ENCODE measurements around the gene SRSF12. TPM values are rescaled to one million over a fixed set of nuclear protein-coding genes. Genes with fewer than 3 reads are reported as not detected.
A peak's percentile ranks its signal among the peaks of the same experiment; 100 is the strongest.
"Not testable (repeated sequence)": the region's sequence is repeated elsewhere in the genome, so short reads cannot be mapped to it uniquely, and the experiment has no call there.

SRSF12 gene
- total RNA-seq, 1 donor from 2014 or later, result 4.3 TPM

DNA sequence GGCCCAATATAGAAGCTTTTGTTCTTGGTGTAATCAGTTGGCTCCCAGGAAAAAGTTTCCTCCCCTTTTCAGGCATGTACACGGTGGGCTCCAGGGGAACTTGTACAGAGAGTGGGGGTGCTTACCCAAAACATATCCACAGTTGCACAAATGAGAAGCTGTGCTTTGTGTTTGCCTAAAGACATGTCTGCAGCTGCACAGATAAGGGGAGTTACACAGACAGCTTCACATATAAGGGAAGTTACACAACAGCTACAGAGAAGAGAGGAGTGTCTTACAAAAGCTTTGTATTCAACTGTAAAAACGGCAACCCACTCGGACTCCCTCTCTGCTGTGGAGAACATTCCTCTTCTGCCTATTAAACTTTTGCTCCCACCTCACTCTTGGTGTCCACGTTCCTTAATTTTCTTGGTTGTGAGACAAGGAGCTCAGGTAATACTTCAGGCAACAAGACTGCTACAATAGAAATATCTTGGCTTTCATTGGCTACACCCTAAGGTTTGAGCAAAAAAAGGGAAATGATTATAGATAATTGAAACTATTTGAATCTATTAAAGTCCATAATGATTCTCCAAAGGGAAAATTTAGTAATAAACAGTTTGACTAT lies 44.8 kb downstream of the SRSF12 start:
- DNase-seq (ENCODE audit: low spot score), result peak; percentile 88

DNA sequence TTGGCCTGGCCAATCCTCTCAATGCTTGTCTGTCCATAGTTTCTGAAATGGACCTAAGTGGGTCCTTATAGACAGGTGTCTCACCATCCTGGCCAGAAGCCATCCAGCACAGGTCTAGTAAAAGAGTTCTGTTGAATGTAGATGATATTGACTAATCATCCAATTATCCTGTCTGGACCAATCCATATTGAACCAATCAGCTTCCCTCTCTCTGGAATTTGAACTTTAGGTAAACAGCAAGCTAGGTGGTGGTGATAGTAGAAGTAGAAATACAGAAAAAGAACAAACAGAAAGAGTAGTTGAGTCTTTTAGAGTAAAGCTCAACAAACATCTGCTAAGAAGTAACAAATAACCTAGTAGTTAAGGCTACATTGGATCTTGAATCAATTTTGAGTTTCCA lies 46.8 kb downstream of the SRSF12 start:
- DNase-seq (ENCODE audit: low spot score), result no peak

DNA sequence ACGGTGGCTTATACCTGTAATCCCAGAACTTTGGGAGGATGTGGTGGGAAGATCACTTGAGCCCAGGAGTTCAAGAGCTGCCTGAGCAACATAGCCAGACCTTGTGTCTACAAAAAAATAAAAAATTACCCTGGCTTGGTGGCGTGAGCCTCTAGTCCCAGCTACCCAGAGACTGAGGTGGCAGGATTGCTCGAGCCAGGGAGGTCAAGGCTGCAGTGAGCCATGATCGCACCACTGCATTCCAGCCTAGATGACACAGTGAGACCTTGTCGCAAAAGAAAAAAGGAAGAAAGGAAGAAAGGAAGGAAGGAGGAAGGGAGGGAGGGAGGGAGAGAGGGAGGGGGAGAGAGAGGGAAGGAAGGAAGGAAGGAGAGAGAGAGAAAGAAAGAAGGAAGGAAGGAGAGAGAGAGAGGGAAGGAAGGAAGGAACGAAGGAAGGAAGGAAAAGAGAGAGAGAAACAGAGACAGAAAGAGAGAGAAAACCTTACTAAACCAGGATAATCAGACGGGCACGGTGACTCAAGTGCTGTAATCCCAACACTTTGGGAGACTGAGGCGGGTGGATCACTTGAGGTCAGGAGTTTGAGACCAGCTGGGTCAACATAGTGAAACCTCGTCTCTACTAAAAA lies 48.2 kb downstream of the SRSF12 start:
- no peak for DNase-seq (ENCODE audit: low spot score)

GRCh38 chr6:89068695-89069094 lies 49.2 kb downstream of the SRSF12 start:
- DNase-seq (ENCODE audit: low spot score), result no peak

GRCh38 chr6:89067796-89068195 lies 50.1 kb downstream of the SRSF12 start:
- DNase-seq (ENCODE audit: low spot score), result peak; percentile 60

DNA sequence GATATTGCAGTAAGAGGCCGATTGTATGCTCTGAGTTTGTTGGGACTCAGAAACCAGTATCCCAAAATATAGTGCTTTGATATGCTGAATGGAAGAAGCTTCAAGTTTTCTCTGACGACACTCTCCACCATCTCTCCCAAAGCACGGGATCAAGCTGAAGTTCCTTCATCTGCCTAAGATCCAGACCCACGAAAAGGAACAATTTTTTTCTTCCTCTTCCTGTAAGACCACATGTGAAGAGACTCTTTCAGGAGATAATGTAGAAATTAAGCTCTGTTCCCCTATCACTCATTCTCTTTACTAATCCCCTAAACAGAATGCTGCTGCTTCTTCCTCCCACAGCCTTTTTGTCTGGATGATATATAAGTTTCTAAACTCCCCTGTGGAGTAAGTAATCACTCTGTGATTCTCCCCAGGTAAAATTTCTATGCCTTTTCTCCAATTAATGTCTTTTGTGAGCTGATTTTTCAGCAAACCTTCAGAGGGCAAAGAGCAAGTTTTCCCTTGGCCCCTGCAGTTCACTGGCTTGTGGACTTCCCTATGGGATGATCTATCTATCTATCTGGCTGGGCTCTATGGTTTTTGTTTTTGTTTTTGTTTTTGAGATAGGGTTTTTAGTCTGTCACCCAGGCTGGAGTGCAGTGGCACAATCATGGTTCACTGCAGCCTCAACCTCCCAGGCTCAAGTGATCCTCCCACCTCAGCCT lies 50.8 kb downstream of the SRSF12 start:
- DNase-seq (ENCODE audit: low spot score), result no peak

DNA sequence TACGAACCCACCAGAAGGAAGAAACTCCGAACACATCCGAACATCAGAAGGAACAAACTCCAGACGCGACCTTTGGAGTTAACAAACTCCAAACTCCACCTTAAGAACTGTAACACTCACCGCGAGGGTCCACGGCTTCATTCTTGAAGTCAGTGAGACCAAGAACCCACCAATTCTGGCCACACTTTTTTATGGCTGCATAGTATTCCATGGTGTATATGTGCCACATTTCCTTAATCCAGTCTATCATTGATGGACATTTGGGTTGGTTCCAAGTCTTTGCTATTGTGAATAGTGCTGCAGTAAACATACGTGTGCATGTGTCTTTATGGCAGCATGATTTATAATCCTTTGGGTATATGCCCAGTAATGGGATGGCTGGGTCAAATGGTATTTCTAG lies 51.8 kb downstream of the SRSF12 start:
- DNase-seq (ENCODE audit: low spot score), result not testable (repeated sequence)

DNA sequence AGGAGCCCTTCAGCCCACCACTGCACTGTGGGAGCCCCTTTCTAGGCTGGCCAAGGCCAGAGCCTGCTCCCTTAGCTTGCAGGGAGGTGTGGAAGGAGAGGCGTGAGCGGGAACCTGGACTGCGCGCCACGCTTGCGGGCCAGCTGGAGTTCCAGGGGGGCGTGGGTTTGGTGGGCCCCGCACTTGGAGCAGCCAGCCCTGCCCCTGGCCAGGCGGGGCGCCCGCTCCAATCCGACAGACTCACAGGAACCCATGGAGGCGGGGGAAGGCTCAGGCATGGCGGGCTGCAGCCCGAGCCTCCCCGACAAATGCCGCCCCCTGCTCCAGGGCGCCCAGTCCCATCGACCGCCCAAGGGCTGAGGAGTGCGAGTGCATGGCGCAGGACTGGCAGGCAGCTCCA lies 52.9 kb downstream of the SRSF12 start:
- not testable (repeated sequence) for DNase-seq (ENCODE audit: low spot score)

DNA sequence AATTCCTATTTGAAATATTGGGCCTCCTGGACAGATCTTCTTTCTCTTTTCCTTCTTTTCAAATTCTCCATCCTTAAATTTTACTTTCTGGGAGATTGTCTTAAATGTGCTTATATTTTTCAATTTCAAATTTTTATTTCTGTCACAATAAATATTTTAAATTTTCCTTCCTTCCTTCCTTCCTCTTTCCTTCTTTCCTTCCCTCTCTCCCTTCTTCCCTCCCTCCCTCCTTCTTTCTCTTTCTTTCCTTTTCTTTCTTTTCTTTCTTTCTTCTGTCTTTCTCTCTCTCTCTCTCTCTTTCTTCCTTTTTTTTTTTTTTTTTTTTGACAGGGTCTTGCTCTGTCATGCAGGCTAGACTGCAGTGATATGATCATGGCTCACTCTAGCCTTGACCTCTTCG lies 54.0 kb downstream of the SRSF12 start:
- DNase-seq (ENCODE audit: low spot score), result no peak

- no peak for DNase-seq (ENCODE audit: low spot score)
Observed at GRCh38 chr6:89059227-89059626, 58.6 kb downstream of the SRSF12 start.

DNA sequence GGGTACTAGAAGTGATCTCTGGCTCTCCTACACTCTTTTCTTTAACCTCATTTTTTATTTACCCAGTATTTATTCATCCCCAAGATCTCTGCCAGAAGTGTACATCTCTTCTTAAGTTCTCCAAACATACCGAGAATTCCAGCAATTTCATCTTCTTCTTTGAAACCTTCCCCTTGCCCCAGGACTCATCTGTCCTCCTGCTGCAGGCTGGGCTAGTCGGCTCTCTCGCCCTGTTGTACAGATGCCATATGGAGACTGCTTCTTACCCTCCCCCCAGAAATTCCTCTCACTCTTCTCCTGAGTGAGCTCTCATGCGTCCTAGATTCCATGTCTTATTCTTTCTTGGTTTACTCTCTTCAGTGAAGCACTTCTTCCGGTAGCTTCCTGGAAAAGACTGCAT lies 59.2 kb downstream of the SRSF12 start:
- no peak for DNase-seq (ENCODE audit: low spot score)

GRCh38 chr6:89057759-89058158 lies 60.1 kb downstream of the SRSF12 start:
- DNase-seq (ENCODE audit: low spot score), result no peak

GRCh38 chr6:89054208-89054607 lies 63.7 kb downstream of the SRSF12 start:
- no peak for DNase-seq (ENCODE audit: low spot score)

- no peak for DNase-seq (ENCODE audit: low spot score)
Observed at GRCh38 chr6:89051676-89052075, 66.2 kb downstream of the SRSF12 start.

DNA sequence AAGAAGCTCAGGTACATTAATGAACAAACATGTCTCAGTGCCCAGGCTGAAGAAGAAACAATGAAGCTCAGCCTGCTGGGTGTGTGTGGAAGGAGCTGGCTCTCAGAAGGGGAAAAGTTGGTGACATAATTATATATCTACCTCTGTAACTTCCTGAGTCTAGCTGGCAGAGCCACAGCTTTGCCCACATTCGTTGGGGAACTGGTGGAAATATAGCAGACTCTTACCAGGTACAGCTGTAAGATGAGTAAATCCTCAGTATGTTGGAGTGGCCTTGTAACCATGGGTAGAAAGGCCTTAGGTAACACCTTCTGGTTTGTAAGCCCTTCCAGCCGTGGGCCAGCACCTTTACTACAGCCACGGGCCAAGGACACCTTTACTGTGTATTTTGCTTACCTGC lies 67.2 kb downstream of the SRSF12 start:
- DNase-seq (ENCODE audit: low spot score), result no peak

- DNase-seq (ENCODE audit: low spot score), result peak; percentile 67
Observed at GRCh38 chr6:89050155-89050554, 67.7 kb downstream of the SRSF12 start.

DNA sequence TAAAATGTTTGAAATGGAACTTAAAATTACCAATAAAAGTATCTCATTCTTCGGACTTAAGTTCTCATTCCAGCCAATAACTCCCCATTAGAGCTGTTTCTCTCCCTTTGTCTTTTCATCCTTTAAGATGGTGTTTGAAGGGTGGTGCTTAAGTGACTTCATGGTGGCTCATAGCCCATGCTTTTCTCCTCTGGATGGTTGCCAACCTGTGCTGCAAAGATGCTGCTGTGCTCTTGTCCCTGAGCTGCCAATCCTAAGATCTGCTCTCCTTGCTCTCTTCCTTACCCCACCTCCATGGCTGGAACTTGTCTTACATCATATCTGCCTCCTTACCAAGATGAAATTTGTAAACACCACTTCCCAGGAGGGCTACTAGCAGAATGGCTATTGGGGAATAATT lies 68.9 kb downstream of the SRSF12 start:
- peak; percentile 63 for DNase-seq (ENCODE audit: low spot score)

DNA sequence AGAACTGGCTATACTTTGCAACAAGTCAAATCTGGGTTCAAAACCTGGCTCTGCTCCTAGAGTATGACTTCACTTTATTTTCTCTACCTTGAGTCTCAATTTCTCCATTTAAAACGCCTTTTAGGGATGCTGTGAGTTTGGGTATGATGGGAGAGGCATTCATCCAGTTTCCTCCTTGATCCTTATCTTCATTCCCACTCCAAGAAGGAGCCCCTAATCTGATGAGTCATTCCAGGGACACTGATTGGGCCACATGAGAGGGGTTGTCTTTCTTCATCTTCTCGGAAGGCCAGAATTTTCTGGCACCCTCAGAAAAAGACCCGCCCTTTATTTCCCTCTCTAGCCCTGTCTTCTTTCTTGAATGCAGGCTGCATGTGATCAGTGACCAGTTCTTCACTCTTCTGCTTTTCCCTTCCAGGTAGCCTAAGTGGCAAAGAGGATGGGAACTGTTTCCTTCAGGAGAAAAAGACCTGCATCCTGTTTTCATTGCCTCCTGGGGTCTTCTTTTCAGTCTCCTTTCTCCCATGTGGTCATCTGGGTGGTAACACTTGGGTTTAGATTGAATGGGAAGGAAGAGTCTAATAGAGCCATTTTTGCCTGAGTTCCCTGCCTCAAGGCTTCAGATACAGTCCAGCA lies 69.5 kb downstream of the SRSF12 start:
- no peak for DNase-seq (ENCODE audit: low spot score)

GRCh38 chr6:89047473-89047872 lies 70.4 kb downstream of the SRSF12 start:
- DNase-seq (ENCODE audit: low spot score), result no peak

All from umbilical cord (tissue), 2 donors.